ENCODE measurements around the gene SLC25A30. TPM values are rescaled to one million over a fixed set of nuclear protein-coding genes. Genes with fewer than 3 reads are reported as not detected.

SLC25A30 gene
- total RNA-seq, 2 experiments from 2014 or later = 18.9 to 21.2 TPM

DNA sequence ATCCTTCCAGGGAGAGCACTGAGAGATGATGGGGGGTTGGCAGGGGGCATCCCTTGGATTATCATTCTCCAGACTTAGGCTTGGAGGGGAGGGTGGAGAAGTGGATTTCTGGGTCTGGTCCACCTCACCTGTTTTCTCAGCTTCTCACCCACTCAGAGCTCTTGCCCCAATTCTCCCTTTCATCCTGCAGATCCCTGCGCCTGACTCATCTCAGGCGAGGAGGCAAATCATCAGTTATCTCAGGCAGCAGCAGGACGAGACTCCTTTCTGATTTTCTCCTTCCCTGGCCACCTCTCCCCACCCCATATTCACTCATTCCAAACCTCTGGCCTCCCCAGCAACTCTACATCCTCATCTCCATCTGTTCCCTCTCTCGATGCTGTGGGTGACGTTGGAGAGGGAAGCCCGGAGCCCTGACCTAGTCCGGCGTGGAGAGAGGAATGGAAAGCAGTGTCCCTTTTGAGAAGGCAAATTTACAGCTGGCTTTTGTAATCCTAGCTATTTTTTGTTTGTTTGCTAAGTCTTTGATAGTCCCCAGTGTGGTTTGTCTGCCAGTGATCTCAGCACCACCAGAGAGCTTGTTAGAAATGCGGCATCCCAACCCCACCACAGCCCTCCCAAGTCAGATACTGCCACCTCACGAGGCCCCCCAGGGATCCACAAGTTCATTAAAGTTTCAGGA lies 53.2 kb downstream of the SLC25A30 start:
- TF ChIP-seq, protein P1, sequence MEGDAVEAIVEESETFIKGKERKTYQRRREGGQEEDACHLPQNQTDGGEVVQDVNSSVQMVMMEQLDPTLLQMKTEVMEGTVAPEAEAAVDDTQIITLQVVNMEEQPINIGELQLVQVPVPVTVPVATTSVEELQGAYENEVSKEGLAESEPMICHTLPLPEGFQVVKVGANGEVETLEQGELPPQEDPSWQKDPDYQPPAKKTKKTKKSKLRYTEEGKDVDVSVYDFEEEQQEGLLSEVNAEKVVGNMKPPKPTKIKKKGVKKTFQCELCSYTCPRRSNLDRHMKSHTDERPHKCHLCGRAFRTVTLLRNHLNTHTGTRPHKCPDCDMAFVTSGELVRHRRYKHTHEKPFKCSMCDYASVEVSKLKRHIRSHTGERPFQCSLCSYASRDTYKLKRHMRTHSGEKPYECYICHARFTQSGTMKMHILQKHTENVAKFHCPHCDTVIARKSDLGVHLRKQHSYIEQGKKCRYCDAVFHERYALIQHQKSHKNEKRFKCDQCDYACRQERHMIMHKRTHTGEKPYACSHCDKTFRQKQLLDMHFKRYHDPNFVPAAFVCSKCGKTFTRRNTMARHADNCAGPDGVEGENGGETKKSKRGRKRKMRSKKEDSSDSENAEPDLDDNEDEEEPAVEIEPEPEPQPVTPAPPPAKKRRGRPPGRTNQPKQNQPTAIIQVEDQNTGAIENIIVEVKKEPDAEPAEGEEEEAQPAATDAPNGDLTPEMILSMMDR (IDR thresholded peaks at IDR 0.05) = no peak
- Mint-ChIP-seq H3K9me3 (peaks cover 8% of the 10 kb centered on the region), H3K4me3 (no peak overlapping the region), H3K27me3 (no peaks in the 10 kb centered on the region), H3K36me3 (ENCODE audit: low read depth) (peaks cover 43% of the 10 kb centered on the region), H3K4me1 (ENCODE audit: low read depth) (peaks cover 64% of the 10 kb centered on the region), H3K27ac (peak overlapping the region; percentile 54)
- ATAC-seq (no peak), DNase-seq (no peak)
- ChIA-PET CTCF (interaction anchor here (1.0 to 1.8 kb wide), 3 partner anchors 9 to 30 kb away, joined by 3 to 6 read pairs (median 3); no protein-coding TSS in a partner anchor), POLR2A (interaction anchor here (0.6 to 1.8 kb wide), 10 partner anchors 11 to 355 kb away, joined by 3 to 6 read pairs (median 3); partner anchors contain the start of genes COG3 and TPT1)
- intact Hi-C loops (cut with micrococcal nuclease) = no loop called here

DNA sequence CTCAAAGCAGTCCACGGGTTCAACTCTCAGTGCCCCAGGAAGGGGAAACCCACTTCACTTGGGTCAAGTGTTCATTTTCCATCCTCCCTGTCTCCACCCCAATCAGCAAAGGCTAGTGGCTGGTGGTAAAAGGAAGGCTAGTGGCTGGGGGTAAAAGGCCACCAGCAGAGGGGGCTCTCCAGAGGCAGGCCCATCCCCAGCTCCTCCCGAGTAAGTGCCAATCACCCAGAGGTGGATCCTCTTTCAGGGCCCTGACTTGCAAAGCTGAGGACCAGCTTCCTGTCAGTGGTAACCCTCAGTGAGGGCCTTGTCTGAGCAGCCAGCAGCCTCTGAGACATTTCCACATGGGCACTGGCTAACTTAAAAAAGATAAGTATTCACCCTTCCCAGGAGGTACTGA lies 55.2 kb downstream of the SLC25A30 start:
- Mint-ChIP-seq H3K9me3 (peaks cover 8% of the 10 kb centered on the region), H3K36me3 (ENCODE audit: low read depth) (peaks cover 50% of the 10 kb centered on the region), H3K4me3 (no peak overlapping the region), H3K4me1 (ENCODE audit: low read depth) (peaks cover 53% of the 10 kb centered on the region), H3K27ac (peak overlapping the region; percentile 70), H3K27me3 (no peaks in the 10 kb centered on the region)
- DNase-seq (peak; percentile 41), ATAC-seq (no peak)
- intact Hi-C loops (cut with micrococcal nuclease) = no loop called here
- CTCF ChIA-PET = interaction anchor here (0.9 to 1.6 kb wide), 6 partner anchors 8 to 51 kb away, joined by 3 to 5 read pairs (median 4); partner anchors contain the start of gene TPT1
- POLR2A ChIA-PET = interaction anchor here (0.5 to 3.3 kb wide), 5 partner anchors 9 to 622 kb away, joined by 3 to 14 read pairs (median 3); partner anchors contain the start of gene TPT1
- TF ChIP-seq, protein P1 (IDR thresholded peaks at IDR 0.05) = no peak

DNA sequence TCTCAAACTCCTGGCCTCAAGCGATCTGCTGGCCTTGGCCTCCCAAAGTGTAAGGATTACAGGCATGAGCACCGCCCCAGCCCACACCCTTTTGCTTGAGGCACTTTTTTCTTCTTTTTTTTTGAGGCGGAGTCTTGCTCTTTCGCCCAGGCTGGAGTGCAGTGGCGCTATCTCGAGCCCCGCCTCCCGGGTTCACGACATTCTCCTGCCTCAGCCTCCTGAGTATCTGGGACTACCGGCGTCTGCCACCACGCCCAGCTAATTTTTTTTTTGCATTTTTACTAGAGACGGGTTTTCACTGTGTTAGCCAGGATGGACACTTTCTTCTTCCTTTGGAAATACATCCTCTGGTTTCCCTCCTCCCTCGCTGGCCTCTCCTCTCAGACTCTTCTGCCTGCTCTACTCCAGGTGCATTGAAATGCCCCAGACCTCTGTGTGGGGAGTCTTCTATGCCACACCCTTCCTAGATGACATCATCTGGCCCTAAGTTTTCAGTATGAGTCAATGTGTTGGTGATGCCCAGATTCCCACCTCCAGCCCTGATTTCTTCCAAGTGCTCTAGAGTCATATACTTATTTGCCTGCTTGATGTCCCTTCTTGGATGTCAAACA lies 56.5 kb downstream of the SLC25A30 start:
- peaks cover 8% of the 10 kb centered on the region for H3K9me3 Mint-ChIP-seq
- intact Hi-C loops (cut with micrococcal nuclease) = no loop called here
- H3K4me3 Mint-ChIP-seq = no peak overlapping the region
- no peak for DNase-seq
- no peaks in the 10 kb centered on the region for H3K27me3 Mint-ChIP-seq
- POLR2A ChIA-PET = interaction anchor here (3.3 kb wide), 1 partner anchor 20 kb away, joined by 14 read pairs; the partner anchor contains the start of gene TPT1
- CTCF ChIA-PET = interaction anchor here (0.6 to 1.5 kb wide), 2 partner anchors 9 kb away, joined by 5 read pairs; no protein-coding TSS in a partner anchor
- H3K27ac Mint-ChIP-seq = peak overlapping the region; percentile 34
- peaks cover 49% of the 10 kb centered on the region for H3K4me1 Mint-ChIP-seq (ENCODE audit: low read depth)
- TF ChIP-seq, protein P1 (IDR thresholded peaks at IDR 0.05) = no peak
- peaks cover 51% of the 10 kb centered on the region for H3K36me3 Mint-ChIP-seq (ENCODE audit: low read depth)
- no peak for ATAC-seq

DNA sequence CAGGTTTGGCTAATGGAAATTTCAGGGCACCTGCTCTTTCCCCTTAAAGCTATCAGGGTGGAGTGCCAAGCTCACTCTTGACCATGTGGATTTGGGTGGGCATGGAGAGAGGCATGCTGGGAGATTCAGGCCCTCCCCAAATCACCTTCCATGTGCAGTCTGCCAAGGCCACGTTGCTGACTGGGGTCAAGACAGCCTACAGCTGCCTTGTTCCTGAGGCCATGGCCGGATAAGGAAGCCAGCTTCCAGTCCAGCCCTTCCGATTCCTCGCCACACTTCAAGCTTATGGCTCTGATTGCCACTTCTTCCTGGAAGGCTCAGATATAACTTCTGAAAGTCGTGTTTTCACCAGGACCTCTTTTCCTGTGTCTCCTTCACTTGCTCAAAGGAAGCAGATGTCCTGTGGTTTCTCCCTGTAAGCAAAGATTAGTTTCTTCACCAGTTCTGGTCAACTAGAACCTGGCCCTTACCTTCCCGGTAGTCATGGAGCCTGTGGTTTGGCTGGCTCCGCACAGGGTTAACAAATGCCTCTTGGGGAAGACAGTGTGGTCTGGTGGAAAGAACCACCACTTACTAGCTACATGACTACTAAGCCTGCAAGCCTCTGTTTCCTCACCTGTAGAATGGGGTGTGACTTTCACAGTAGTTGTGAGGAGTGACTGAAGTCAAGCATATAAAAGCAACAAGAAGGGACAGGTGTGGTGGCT lies 61.1 kb downstream of the SLC25A30 start:
- Mint-ChIP-seq H3K36me3 (ENCODE audit: low read depth) (peaks cover 28% of the 10 kb centered on the region), H3K27me3 (no peaks in the 10 kb centered on the region), H3K27ac (peak overlapping the region; percentile 70), H3K4me3 (no peak overlapping the region), H3K4me1 (ENCODE audit: low read depth) (peaks cover 21% of the 10 kb centered on the region), H3K9me3 (no peaks in the 10 kb centered on the region)
- ChIA-PET POLR2A (interaction anchor here (1.2 to 2.2 kb wide), 4 partner anchors 15 to 60 kb away, joined by 3 to 7 read pairs (median 4); no protein-coding TSS in a partner anchor), CTCF (interaction anchor here (1.0 to 3.1 kb wide), 3 partner anchors 8 to 37 kb away, joined by 3 to 10 read pairs (median 4); no protein-coding TSS in a partner anchor)
- intact Hi-C loops (cut with micrococcal nuclease) = no loop called here
- ATAC-seq (peak; percentile 58), DNase-seq (no peak)
- TF ChIP-seq, protein P1 (IDR thresholded peaks at IDR 0.05) = no peak

Measured in activated CD8-positive, alpha-beta T cell treated with anti-CD3 and anti-CD28 coated beads for 36 hours (primary cell).